HG03135 (cell line): ENCODE data around the gene MYOF.
"Not testable (repeated sequence)": the region's sequence is repeated elsewhere in the genome, so short reads cannot be mapped to it uniquely, and the experiment has no call there.

Source experiments
- ATAC-seq: cut with Tn5 transposase; IDR thresholded peaks from one replicate; pipeline ENCODE4 v1.9.1; 2021; ENCODE audit warnings: mild to moderate bottlenecking, moderate library complexity; ENCODE audit not compliant: unreplicated experiment

Gene MYOF

DNA sequence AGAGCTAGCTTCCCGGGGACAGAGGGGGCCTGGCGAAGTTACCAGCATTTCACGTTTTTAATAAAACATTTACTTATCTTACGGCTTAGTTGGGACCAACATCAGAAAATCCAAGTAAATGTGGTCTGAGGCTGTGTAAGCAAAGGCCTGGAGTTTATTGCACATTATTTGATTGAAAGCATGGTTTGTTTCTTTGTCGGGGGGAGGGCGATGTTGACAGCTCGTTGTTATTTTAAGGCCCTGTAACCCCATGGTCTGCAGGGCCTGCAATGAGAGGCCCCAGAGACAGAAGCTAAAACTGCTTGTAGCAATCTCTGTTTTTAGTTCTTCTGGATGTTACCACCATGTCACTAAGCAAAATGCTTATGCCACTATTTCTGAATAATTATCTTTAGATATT lies 88.9 kb downstream of the MYOF start:
- ATAC-seq, result no peak

DNA sequence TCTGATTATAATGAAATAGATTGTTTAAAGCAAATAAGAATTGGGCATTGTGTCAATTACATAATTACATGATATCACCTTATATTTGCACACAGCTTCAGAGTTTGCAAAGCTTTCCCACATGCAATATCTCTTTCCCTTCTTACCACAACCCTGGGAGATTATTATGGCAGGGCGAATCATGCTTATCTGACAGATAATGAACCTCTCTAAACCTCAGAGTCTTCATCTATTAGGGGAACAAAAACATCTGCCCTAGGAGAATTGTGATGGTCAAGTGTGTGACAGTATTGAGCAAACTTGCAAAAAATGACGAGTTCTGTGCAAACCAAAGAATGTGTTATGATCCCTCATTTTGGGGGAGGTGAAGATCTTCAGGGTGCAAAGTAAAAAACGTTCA lies 90.0 kb downstream of the MYOF start:
- ATAC-seq, result no peak

DNA sequence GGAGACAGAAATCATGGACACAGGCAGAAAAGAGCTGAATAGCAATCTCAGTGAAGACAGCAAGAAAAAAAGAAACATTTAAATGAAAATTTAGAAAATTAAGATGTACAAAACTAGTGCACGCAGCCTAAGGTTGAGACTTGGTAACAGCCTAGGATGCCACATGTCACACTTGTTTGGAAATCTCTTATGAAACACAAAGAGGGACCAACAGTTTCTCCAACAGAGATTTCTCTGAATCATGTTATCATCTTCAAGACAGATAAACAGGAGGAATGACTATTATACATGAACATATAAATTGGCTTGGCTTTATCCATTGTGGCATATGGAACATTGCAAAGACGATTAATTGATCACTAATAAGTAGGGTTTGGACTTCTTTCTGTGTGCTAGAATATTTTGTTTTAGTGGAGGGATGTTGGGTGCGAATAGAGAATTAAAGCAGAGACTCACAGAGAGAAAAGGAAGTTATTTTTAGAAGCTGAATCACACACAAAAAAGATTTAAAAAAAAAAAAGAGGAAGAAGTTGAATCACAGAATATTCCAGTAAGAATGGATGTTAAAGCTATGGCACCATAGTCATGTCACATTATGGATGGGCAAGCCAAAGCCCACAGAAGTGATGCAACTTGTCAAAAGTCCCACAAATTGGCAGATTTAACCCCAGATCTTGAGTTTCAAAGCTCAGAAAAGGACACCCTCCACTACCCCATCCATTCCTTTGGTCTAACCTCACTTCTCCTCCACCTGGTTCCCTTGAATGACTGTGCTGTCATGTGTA lies 91.6 kb downstream of the MYOF start:
- no peak for ATAC-seq

DNA sequence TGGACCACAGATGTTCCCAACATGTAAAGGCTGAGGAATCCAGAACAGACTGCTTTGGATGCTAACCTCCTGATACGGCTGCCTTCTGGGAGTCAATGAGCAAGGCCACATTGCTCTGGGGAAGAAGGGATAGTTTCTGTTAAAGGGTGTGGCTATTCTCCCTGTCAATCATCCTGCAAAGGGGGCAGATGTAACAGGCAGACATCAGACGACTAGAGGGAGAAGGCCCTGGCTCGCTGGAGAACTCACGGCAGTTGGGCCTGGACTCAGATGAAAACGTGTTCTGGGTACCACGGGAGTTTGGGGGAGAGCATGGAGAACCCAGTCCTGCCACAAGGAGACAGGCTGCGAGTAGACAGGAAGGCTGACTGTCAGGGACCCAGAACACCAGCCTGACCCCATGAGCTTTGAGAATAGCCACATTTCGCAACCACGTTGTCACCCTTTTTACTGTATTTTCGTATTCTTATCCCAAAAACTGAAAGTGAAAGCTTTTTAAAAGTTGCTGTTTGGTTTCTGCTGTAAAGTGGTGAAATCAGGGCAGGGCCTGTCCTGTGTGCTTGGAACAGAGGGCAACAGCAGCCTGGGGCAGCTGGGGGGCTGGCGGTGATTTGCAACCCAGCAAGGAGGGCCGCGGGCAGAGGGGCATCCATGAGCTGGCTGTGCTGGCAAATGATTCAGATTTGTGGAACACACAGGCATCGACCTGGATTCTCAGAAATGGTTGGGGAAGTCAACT lies 95.3 kb downstream of the MYOF start:
- no peak for ATAC-seq

DNA sequence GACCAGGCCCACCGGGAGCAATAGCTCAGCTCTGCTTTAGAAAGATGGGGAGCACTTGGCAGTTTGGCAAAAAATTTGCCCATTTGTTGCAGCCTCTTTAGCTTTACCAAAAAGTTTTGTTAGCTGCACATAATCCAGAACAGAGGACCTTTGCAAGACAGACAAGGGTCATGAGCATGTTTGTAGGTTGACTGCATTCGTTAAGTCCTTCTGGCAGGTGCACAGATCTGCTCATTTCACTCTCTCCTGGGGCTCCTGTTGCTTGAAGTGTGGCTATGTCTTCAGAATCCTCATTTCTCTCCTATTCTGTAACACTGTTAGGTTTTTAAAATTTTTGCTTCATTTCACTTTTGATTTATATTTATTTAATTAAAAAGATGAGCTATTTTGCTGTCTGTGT lies 96.8 kb downstream of the MYOF start:
- no peak for ATAC-seq

DNA sequence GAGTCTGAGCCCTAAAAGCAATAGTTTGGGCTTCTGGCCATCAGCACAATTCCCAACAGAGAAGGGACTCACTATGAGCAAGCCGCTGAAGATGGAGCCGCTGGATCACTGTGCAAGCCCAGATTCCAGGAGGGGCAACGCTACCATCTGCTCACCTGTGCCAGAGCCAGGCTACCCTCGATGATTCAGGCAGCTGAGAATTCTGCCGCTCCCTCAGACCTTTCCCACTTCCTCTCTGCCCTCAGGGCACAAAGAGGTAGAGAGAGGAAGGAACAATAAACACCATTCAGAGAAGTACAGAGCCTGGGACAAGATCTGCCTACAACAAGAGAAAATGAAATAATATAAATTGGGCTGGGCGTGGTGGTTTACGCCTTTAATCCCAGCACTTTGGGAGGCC lies 98.1 kb downstream of the MYOF start:
- no peak for ATAC-seq

DNA sequence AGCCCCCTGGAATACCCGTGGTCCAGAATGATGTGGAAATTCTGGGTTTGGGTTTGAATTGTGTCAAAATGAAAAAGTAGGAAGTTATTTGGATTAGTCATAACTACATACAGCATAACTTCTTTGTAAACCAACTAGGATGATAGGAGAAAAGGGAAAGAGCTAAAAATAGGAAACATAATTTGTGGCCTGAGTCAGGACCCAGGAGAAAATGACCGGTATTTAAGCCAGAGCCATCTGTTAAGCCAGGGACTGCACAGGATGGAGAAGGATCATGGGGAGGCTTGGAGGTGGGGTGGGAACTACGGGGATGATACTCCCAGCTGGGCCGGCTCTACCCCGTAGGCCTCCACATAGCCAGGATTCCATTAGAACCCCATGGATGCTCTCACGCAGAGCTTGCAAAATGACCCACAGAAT lies 98.6 kb downstream of the MYOF start:
- ATAC-seq, result no peak

DNA sequence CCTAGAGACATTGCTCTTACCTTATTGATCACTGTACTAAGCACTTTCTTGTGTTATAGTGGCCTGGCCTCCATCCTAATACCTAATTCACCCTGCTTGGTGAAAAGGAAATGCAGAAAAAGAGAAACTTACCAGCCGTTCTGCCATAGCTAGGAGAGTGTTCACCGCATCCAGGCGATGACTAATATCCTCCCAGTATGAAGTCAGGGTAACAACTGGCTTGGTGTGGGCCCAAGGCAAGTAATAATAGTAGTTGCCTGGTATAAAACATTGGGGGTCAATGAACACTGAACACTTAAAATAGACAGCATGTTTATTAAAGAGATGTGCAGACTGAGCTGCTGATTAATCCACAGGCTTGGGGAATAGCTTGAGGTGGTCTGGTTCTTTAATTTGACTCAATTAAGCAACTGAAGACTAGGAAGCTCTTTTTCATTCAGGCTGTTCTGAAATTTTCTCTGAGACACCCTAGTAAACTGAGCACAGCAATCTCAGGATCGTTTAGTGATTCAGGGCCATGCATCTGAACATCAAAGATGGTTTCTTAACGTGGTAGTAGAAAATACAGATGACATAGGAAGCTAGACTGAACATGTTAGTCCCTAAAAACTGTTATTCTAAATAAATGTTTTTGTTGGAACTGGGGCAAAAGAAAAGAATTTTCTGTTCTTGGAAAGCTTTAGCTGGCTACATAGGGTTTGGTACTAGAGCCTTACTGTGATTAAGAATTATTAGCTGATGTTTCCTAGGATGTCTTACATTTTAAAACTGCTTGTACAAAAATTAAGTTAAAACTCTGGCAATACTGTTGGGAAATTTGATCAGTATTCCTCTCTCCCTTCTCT lies 102.2 kb downstream of the MYOF start:
- no peak for ATAC-seq

DNA sequence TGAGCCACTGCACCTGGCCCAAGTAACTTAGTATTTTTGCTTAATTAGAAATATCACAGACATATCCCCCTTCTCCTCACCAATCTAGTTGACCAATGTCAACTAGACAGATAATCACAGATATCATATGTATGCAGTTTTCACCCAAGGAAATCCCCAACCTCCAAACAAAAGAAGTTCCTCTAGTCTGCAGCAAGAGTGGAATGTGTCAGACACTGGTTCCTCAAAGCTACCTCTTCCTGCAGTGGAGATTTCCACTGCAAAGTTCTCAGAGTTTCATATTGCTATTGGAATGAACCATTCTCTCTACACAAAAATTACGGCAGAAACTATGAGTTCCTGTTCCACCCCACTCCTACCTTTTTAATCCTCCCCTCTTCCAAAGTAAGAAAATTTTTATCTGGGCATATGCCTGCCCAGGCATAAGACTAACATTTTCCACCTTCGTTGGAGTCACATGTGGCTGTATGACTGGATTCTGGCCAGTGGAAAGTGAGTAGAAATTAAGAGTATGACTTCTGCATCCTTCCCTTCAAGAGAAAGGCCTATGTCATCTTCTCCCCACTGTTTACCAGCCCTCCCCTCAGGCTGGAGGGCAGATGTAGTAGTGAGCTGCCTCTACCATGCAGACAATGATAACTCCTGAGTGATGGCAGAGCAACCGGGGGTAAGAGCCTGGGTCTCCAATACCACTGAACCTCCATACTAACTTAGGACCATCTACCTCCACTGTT lies 103.0 kb downstream of the MYOF start:
- no peak for ATAC-seq

DNA sequence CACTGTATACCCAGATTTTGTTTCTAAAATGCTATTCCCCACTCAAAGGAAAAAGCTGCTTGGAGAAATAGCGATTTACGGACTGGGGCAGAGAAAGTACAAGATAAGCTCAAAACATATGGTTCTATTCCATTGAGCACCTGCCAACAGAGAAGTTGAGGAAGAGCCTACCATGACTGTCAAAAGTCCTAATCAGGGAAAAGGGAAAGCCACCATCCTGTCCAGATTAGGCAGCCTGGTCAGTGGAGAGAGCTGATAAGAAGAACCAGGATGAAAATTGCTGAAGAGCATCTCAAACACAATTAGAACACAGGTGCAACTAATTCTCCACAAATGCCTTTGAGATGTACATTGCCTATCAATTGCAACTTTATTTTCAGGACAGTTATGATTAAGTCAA lies 104.1 kb downstream of the MYOF start:
- ATAC-seq, result no peak

DNA sequence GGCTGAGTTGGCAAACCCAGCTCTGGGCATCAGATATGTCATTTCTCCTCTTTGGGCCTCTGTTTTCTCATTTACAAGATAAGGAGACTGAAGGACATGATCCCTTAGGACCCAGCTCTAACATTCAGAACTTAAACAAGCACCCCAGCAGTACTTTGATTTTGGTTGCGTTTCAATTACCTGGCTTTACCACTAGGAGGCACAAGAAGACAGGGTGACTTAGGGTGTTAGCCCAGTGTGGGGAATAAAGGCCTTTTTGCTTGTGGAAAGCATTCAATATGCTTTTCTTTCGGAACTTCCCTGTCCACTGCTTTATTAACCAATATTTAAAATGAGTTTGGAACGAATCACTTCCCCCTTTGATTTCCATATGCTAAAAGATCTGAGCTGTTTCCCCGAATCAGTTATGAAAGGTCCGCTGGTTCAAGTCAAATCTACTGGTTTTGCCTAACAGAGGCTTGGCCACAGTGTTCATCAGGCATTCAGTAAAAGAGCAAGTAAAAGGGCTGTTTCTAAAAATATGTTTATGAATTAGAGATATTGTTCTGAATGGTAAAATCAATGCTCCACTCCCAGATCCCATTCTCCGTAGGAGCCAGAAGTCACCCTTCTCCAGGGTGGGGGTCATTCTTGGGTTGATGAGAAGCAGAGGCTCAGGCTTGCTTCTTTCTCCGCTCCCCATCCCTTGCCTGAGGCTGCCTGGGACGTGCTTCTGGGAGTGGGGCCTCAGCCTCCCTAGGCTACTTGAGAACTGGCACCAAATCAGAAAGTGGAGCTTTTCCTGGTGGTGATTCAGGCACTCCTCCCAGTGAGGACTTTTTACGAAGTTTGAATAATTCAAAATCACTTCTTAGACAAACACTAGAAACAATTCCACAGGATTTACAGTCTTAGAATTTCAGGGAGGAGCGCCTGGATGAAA lies 105.5 kb downstream of the MYOF start:
- ATAC-seq, result no peak

DNA sequence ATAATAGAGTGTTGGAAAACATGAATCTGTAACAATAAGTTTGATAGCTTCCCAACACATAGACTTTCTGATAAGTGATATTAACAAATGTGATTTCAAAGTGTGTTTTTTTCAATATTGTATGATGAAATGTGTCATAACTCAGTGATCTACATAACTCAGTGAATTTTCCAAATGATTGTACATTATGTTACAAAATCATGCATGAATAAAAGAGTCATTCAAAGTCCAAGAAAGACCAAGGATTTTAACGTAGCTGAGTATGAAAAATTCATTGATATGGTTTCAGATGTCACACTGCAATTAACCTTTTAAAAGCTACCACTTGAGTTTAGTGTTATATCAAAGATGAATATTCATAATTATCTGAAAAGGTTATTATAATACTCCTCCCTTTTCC lies 111.2 kb downstream of the MYOF start:
- ATAC-seq, result no peak

DNA sequence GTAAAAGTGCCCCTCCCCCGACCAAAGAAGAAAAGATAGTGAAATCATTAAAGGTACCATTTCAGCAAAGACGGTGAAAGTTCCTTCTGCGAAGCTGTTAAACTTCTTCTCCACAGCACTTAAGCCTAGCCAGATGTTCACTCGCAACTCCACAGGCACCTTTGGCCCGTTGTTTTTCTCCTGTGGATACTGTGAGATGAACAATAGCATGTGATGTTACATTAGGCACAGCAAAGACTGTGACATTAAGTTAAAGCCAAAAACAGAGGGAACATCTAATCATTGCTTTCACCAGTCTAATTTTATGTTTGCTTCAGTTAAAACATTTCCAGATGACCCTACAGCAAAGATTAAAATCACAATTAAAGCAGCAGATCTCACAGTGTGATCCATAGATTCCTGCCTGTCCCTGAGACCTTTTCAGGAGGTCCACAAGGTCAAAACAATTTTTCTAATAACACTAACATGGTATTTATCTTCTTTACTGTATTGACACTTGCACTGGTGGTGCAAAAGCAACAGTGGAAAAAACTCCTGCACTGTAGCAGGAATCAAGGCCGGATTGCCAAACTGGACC lies 112.5 kb downstream of the MYOF start:
- ATAC-seq, result no peak

DNA sequence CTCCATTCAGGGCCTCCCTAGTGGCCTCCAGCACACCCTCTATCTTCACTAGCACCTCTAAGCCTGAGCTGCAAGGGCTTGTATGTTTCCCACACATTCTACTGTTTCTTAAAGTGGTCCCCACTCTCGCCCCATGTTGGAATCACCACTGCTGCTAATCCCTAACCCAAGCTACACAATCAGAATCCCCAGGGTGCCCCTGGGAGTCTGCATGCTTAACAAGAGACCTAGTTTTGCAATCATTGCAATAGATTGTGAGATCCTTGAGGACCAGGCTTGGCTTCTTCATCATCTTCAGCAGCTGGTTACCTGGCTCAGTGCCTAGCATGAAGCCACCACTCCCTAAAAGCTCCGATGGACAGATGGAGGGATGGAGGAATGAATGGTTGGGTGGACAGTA lies 113.9 kb downstream of the MYOF start:
- no peak for ATAC-seq

DNA sequence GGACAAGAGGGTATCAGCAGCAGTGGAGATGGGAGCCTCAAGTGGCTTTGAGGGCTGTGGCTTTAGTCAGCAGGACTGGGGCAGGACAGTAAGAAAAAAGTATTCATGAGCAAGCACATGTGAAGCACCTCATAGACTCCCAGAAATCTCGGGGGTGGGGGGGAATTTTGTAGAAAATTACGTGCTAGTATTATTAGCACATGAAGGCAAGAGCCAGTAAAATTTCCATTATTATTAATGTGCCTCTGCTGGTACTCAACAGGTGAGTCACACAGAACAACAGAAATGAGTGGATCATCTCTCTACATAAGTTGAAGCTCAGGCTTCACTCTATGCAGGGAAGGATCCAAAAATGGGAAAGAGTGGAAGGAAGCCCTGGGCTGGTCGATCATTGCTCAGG lies 114.5 kb downstream of the MYOF start:
- no peak for ATAC-seq

DNA sequence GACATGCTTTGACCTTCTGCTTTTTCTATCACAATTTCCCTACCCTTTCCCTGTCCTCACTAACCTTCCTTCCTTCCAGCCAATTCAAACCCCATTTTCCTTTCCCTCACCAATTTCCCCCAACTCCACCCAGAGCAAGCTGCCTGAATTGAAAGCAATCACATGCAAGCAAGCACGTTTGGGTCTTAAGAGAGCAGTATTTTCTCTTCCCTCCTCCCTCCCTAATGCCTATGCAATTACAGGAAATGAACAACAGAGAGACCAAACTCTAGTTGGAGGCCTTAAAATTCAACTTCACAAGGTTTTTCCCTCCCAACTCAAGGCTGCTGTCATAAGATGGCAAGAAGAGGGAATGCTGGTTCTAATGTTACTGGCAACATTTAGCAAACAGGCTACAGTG lies 117.2 kb downstream of the MYOF start:
- ATAC-seq, result no peak

DNA sequence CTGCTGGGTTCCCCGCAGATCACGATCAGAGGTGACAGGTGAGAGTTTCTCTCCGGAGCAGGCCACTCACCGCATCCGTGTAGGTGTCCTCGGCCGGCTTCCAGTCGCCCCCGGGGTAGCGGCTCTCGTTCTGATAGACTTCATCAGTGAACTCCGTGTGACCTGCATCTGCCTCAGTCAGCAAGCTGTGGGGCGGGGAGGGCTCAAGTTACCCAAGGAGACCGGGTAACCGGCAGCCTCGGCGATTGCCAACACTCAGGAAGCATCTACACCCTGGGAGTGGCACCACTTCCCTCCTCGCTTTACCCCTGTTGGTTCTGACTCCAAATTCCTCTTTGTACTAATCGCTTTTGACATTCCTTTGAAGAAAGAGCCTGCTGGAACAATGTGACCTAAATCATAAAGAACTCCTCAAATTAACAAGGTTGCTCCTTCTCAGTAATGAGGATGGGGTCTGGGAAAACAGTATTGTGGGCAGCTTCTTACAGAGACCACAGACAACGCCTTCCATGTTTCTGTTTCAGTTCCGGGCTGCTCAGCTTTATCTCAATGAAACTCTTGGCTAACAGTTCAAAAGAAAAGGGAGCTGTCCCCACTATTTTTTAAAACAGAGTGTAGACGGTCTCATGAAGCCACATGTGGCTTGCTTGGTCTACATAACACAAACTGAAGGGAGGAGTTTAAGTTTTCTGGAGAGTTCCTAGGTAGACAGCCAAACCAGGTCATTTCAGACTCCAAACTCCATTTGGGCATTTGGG lies 118.1 kb downstream of the MYOF start:
- ATAC-seq, result no peak

DNA sequence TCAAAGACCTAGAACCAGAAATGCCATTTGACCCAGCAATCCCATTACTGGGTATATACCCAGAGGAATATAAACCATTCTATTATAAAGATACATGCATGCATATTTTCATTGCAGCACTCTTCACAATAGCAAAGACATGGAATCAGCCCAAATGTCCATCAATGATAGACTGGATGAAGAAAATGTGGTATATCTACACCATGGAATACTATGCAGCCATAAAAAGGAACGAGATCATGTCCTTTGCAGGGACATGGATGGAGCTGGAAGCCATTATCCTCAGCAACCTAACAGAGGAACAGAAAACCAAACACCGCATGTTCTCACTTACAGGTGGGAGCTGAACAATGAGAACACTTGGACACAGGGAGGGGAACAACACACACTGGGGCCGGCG lies 123.7 kb downstream of the MYOF start:
- ATAC-seq, result not testable (repeated sequence)

DNA sequence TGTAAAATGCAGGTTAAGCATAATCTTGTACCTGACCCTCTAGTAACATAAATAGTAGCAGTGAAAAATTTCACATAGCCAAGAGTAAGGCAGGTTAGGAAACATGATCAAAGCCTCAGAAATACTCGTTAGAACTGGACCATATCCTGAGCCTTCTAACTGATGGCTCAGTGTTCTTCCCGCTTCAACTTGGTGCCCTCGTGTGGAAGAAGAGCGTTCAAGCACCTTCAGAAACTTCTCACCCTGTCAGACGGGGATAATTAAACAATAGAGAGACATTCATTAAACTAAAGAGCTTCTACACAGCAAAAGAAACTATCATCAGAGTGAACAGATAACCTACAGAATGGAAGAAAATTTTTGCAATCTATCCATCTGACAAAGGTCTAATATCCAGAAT lies 124.5 kb downstream of the MYOF start:
- no peak for ATAC-seq
